HuH-7.5 (cell line): ENCODE measurements around the gene UBE2E1.

Experiments
- DNase-seq: peaks from one replicate; pipeline ENCODE4 v3.0.0; 2011; ENCODE audit warnings: low spot score

UBE2E1 gene

GRCh38 chr3:23820888-23821287 lies 15.1 kb downstream of the UBE2E1 start:
- DNase-seq: no peak

GRCh38 chr3:23821858-23822257 lies 16.1 kb downstream of the UBE2E1 start:
- no peak for DNase-seq

GRCh38 chr3:23822559-23822958 lies 16.8 kb downstream of the UBE2E1 start:
- DNase-seq: no peak

- no peak for DNase-seq
Measured at GRCh38 chr3:23823620-23824019, 17.9 kb downstream of the UBE2E1 start.

- DNase-seq: no peak
Measured at GRCh38 chr3:23824699-23825444, 19.1 kb downstream of the UBE2E1 start.

- no peak for DNase-seq
Measured at GRCh38 chr3:23825802-23826201, 20.0 kb downstream of the UBE2E1 start.

- no peak for DNase-seq
Measured at GRCh38 chr3:23826382-23827064, 20.8 kb downstream of the UBE2E1 start.

- no peak for DNase-seq
Measured at GRCh38 chr3:23829242-23829934, 23.6 kb downstream of the UBE2E1 start.

GRCh38 chr3:23830869-23831484 lies 25.2 kb downstream of the UBE2E1 start:
- DNase-seq: no peak

- no peak for DNase-seq
Measured at GRCh38 chr3:23831517-23832394, 26.0 kb downstream of the UBE2E1 start.

- DNase-seq: no peak
Measured at GRCh38 chr3:23832523-23832922, 26.8 kb downstream of the UBE2E1 start.

- no peak for DNase-seq
Measured at GRCh38 chr3:23834082-23834870, 28.5 kb downstream of the UBE2E1 start.

- no peak for DNase-seq
Measured at GRCh38 chr3:23835087-23835486, 29.3 kb downstream of the UBE2E1 start.

GRCh38 chr3:23835802-23836201 lies 30.0 kb downstream of the UBE2E1 start:
- no peak for DNase-seq

- DNase-seq: no peak
Measured at GRCh38 chr3:23836536-23837230, 30.9 kb downstream of the UBE2E1 start.

GRCh38 chr3:23837286-23837685 lies 31.5 kb downstream of the UBE2E1 start:
- DNase-seq: no peak

GRCh38 chr3:23837691-23838090 lies 31.9 kb downstream of the UBE2E1 start:
- DNase-seq: no peak

GRCh38 chr3:23840521-23840920 lies 34.8 kb downstream of the UBE2E1 start:
- peak; percentile 66 for DNase-seq

GRCh38 chr3:23843869-23844268 lies 38.1 kb downstream of the UBE2E1 start:
- DNase-seq: no peak
